ENCODE measurements around the gene FAM3C. TPM values are rescaled to one million over a fixed set of nuclear protein-coding genes. Genes with fewer than 3 reads are reported as not detected.

FAM3C gene
- total and polyA plus RNA-seq, 12 donors = 17.1 to 138 (median 36.8) TPM

- Histone ChIP-seq H3K9me3 (replicated peaks in 1 of 3) (no peaks in the 10 kb centered on the region), H3K36me3 (replicated peaks in 1 of 2) (no peaks in the 10 kb centered on the region), H3K4me3 (no peak overlapping the region), H3K4me1 (replicated peaks in 1 of 2) (peaks cover 0 to 7% of the 10 kb centered on the region in 2 donors), H3K27ac (no peak overlapping the region), H3K27me3 (no peaks in the 10 kb centered on the region)
- intact Hi-C loops (cut with DNase I) = no loop called here
- WGBS, 4 donors = 77 to 83% (median 80%) methylated on average over 3 of the region's 3 CpGs
- no peak for DNase-seq
- no peak for TF ChIP-seq POLR2A (IDR thresholded peaks at IDR 0.05)
- TF ChIP-seq CTCF (IDR thresholded peaks at IDR 0.05) = no peak
Measured at GRCh38 chr7:121343302-121343701, 52.8 kb downstream of the FAM3C start.

GRCh38 chr7:121342631-121343030 lies 53.5 kb downstream of the FAM3C start:
- no peak for DNase-seq
- 89 to 97% (median 94%) methylated on average over 4 of the region's 4 CpGs for WGBS, 4 donors
- no peaks in the 10 kb centered on the region for H3K9me3 ChIP-seq (replicated peaks in 1 of 3)

GRCh38 chr7:121341933-121342332 lies 54.2 kb downstream of the FAM3C start:
- DNase-seq = no peak
- Histone ChIP-seq H3K27me3 (no peaks in the 10 kb centered on the region), H3K27ac (no peak overlapping the region), H3K9me3 (replicated peaks in 1 of 3) (no peaks in the 10 kb centered on the region), H3K4me3 (no peak overlapping the region), H3K36me3 (replicated peaks in 1 of 2) (no peaks in the 10 kb centered on the region), H3K4me1 (replicated peaks in 1 of 2) (peaks cover 0 to 7% of the 10 kb centered on the region in 2 donors)
- TF ChIP-seq CTCF (IDR thresholded peaks at IDR 0.05) = no peak
- no peak for TF ChIP-seq POLR2A (IDR thresholded peaks at IDR 0.05)
- intact Hi-C loops (cut with DNase I) = no loop called here

More at GRCh38 chr7:121342631-121343030, 53.5 kb downstream of the FAM3C start:
- TF ChIP-seq POLR2A (IDR thresholded peaks at IDR 0.05) (no peak), CTCF (IDR thresholded peaks at IDR 0.05) (no peak)
- intact Hi-C loops (cut with DNase I) = no loop called here
- Histone ChIP-seq H3K4me1 (replicated peaks in 1 of 2) (peaks cover 0 to 7% of the 10 kb centered on the region in 2 donors), H3K4me3 (no peak overlapping the region), H3K27ac (no peak overlapping the region), H3K36me3 (replicated peaks in 1 of 2) (no peaks in the 10 kb centered on the region), H3K27me3 (no peaks in the 10 kb centered on the region)

- peaks cover 0 to 7% of the 10 kb centered on the region in 2 donors for H3K4me1 ChIP-seq (replicated peaks in 1 of 2)
- TF ChIP-seq CTCF (IDR thresholded peaks at IDR 0.05) (no peak), POLR2A (IDR thresholded peaks at IDR 0.05) (no peak)
- no peaks in the 10 kb centered on the region for H3K9me3 ChIP-seq (replicated peaks in 1 of 3)
- no peak overlapping the region for H3K27ac ChIP-seq
- no peak for DNase-seq
- H3K4me3 ChIP-seq = no peak overlapping the region
- 69 to 78% (median 75%) methylated on average over 5 of the region's 5 CpGs for WGBS, 4 donors
- no peaks in the 10 kb centered on the region for H3K36me3 ChIP-seq (replicated peaks in 1 of 2)
- intact Hi-C loops (cut with DNase I) = no loop called here
- peaks cover 16% of the 10 kb centered on the region for H3K27me3 ChIP-seq
Measured at GRCh38 chr7:121339082-121339481, 57.0 kb downstream of the FAM3C start.
